Measurements from ENCODE around the gene EPS15.

- TF ChIP-seq CTCF (IDR thresholded peaks at IDR 0.05 in 8 of 11, conservative IDR thresholded peaks at IDR 0.05 in 3 of 11) (no peak), POLR2AphosphoS5 (IDR thresholded peaks at IDR 0.05) (no peak)
These were observed 30.6 kb downstream of the EPS15 start for GRCh38 chr1:51488372-51489050.

Data from spleen (tissue), 7 donors.